Type B pancreatic cell (in vitro differentiated cells): ENCODE results near the gene CCDC87. TPM values are rescaled to one million over a fixed set of nuclear protein-coding genes. Genes with fewer than 3 reads are reported as not detected.
"Not testable (repeated sequence)": the region's sequence is repeated elsewhere in the genome, so short reads cannot be mapped to it uniquely, and the experiment has no call there.

Experiments
- DNase-seq: peaks from one replicate; pipeline ENCODE4 v3.0.0; 2021; ENCODE audit warnings: mixed read lengths; ENCODE audit not compliant: unreplicated experiment; ENCODE audit errors: extremely low spot score
- H3K27ac Mint-ChIP-seq: 2 replicates; pipeline ENCODE4 v1.8.0; 2021; ENCODE audit warnings: mild to moderate bottlenecking, mixed read lengths
- H3K27me3 Mint-ChIP-seq: 2 replicates; pipeline ENCODE4 v1.8.0; 2021; ENCODE audit warnings: mixed read lengths
- H3K36me3 Mint-ChIP-seq: 2 replicates; pipeline ENCODE4 v1.8.0; 2021; ENCODE audit warnings: mixed read lengths
- H3K4me1 Mint-ChIP-seq: one replicate; pipeline ENCODE4 v1.8.0; 2021; ENCODE audit warnings: mixed read lengths; ENCODE audit not compliant: unreplicated experiment
- H3K4me3 Mint-ChIP-seq: 2 replicates; pipeline ENCODE4 v1.8.0; 2021; ENCODE audit warnings: mild to moderate bottlenecking, mixed read lengths
- H3K9me3 Mint-ChIP-seq: 2 replicates; pipeline ENCODE4 v1.8.0; 2021; ENCODE audit warnings: mixed read lengths
- total RNA-seq: library from RNA; stranded (reverse); gene quantifications from 2 replicates; pipeline ENCODE4 v1.2.1, GENCODE V29; 2021; ENCODE audit warnings: low replicate concordance
- TF ChIP-seq, protein P1 (sequence below): fragments of 200-600 bp; sonication (generic); conservative IDR thresholded peaks from 2 replicates; pipeline ENCODE4 v1.5.0; 2021; ENCODE audit warnings: antibody characterized with exemption, mild to moderate bottlenecking

Gene CCDC87
- total RNA-seq, 1 donor from 2014 or later, result 0.94 TPM

DNA sequence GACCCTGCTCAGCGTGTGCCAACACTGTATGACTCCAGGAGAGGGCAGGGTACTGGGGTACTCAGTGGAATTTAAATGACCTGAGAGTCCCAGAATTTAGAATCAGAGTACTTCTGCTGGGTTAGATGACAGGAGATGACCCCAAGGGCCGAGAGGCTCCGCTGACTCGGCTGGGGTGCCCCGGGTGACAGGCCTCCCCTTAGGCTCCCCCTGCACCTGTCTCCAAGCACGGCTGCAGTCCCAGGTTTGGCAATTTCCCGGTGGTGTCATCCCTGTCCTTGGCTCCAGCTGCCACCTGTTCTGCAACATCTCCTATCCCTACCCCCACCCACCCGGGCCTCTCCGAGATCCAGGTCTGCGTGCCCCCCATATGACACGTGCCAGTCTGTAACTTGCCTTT is 44.8 kb downstream of the CCDC87 start:
- H3K36me3 Mint-ChIP-seq, result no peaks in the 10 kb centered on the region
- DNase-seq, result no peak
- H3K27ac Mint-ChIP-seq, result peak overlapping the region; percentile 17
- H3K4me3 Mint-ChIP-seq, result peak overlapping the region; percentile 55
- no peaks in the 10 kb centered on the region for H3K9me3 Mint-ChIP-seq
- peaks cover 35% of the 10 kb centered on the region for H3K4me1 Mint-ChIP-seq
- TF ChIP-seq, protein P1, sequence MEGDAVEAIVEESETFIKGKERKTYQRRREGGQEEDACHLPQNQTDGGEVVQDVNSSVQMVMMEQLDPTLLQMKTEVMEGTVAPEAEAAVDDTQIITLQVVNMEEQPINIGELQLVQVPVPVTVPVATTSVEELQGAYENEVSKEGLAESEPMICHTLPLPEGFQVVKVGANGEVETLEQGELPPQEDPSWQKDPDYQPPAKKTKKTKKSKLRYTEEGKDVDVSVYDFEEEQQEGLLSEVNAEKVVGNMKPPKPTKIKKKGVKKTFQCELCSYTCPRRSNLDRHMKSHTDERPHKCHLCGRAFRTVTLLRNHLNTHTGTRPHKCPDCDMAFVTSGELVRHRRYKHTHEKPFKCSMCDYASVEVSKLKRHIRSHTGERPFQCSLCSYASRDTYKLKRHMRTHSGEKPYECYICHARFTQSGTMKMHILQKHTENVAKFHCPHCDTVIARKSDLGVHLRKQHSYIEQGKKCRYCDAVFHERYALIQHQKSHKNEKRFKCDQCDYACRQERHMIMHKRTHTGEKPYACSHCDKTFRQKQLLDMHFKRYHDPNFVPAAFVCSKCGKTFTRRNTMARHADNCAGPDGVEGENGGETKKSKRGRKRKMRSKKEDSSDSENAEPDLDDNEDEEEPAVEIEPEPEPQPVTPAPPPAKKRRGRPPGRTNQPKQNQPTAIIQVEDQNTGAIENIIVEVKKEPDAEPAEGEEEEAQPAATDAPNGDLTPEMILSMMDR, result no peak
- H3K27me3 Mint-ChIP-seq, result peaks cover 9% of the 10 kb centered on the region

DNA sequence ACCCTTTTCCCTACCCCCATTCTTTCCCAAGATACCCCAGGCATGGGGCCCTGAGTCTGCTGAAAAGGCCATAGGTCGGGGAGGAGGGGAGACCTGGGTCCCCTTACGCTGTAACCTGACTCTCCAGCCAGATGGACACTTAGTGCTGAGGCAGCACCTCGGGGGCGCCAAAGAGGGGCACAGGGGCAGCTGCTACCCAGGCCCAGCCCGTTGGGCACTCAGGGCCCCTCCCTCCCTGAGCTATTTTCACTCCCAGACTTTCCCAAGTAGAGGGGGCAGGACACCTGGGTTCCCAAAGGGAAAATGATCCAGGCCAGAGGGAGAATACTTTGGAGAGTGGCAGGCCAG is 45.2 kb downstream of the CCDC87 start:
- peaks cover 36% of the 10 kb centered on the region for H3K4me1 Mint-ChIP-seq
- H3K27ac Mint-ChIP-seq, result no peak overlapping the region
- peaks cover under 1% of the 10 kb centered on the region for H3K36me3 Mint-ChIP-seq
- no peak for DNase-seq
- no peak overlapping the region for H3K4me3 Mint-ChIP-seq
- peaks cover 9% of the 10 kb centered on the region for H3K27me3 Mint-ChIP-seq
- H3K9me3 Mint-ChIP-seq, result no peaks in the 10 kb centered on the region
- TF ChIP-seq, protein P1, result no peak

DNA sequence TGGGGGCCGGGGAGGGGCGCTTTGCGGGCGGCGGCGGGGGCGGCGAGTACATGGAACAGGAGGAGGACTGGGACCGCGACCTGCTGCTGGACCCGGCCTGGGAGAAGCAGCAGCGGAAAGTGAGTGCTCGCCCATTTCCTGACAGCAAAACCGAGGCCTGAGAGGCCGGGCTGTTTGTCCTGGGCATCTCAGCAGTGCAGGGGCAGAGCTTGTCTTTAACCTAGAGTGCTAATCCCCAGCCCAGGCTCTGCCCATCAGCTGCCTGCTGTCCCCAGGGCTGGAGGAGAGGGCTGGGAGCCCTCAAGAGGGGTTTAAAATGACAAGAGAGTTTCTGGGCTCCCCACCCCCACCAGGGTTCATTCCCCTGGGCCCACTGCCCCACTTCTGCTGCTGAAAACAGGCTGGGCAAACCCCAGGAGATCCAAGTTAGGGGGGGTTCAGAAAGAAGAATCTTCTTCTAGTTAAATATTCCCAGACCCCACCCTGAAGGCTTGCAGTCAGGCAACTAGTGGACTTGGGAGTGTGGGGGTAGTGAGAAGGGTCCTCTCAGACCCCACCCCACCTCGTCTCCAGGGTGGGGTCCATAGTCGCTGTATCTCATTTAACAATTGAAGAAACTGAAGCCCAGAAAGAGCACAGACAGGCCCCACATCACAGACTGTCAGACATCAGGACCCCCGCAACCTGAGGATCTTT is 45.7 kb downstream of the CCDC87 start:
- Mint-ChIP-seq H3K9me3 (no peaks in the 10 kb centered on the region), H3K27me3 (peaks cover 9% of the 10 kb centered on the region), H3K36me3 (peaks cover 3% of the 10 kb centered on the region), H3K4me1 (peaks cover 36% of the 10 kb centered on the region), H3K27ac (no peak overlapping the region), H3K4me3 (peak overlapping the region; percentile 87)
- DNase-seq, result no peak
- TF ChIP-seq, protein P1, result no peak

DNA sequence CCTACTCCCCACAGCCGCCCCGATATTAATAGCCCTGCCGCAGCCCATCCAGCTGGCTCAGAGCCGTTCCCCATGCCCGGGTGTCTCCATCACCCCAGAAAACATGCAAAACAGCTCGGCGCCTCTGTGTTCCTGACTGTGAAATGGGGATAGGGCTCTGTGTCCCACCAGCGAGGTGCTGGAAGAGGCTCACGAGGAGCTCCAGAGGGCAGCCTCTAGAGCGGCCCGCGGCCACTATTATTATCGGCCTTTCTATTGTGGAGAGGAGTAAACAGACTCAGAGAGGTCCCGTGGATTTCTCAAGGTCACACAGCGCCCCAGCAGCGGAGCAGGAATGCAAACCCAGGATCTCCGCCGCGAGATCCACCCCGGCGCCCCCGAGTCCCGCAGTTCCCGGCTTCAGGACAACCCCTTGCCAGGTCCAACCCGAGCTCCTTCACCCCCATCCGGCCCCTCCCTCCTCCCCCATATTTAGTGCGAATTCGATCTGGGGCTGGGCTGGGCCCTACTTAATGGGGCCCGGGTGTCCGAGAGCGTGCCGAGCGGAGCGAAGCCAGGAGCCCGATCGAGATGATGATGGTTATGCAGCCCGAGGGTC is 46.4 kb downstream of the CCDC87 start, which contains the start of gene ACTN3:
Gene ACTN3 (plus strand): TSS at position 536 of the 598 bp plus-strand sequence. CDS start 35 bp downstream, at position 571.
- peaks cover 9% of the 10 kb centered on the region for H3K27me3 Mint-ChIP-seq
- H3K36me3 Mint-ChIP-seq, result peaks cover 3% of the 10 kb centered on the region
- no peaks in the 10 kb centered on the region for H3K9me3 Mint-ChIP-seq
- DNase-seq, result no peak
- TF ChIP-seq, protein P1, result no peak
- peak within 1 kb of the TSS; percentile 87 for H3K4me3 Mint-ChIP-seq
- no peak within 1 kb of the TSS for H3K27ac Mint-ChIP-seq
- peaks cover 36% of the 10 kb centered on the region for H3K4me1 Mint-ChIP-seq

DNA sequence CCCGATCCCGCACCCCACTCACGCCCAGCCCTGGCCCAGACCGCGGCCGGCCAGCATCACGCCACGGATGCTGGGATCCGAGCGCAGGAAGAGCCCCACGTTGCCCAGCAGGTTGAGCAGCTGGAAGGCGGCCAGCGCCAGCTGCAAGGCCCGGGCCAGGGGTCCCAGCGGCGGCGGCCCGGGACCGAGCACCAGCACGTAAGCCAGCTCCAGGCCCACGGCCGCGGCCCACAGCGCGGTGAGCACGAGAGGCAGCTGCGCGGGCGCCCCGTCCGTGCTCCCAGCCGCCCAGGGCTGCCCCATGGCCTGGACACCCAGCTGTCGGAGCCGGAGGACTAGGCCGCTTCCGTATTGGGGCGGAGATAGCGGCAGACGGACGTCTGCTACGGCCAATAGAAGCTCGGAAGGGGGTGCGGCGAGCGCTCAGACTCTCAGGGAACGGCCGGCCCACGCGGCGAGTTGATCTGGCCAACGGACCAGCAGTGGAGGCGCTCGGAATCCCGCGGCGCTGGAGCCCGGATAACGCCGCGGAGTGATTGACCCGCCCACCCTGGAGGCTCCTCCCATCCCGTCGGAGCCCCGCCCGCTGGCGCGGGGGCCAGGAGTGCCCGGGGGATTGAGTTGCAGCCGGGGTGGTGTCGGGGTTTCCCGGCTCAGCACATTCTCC is 47.0 kb downstream of the CCDC87 start, which contains the start of gene ZDHHC24:
Gene ZDHHC24 (minus strand): TSS at position 348 of the 667 bp plus-strand sequence. CDS start 45 bp downstream, at position 303.
- no peaks in the 10 kb centered on the region for H3K9me3 Mint-ChIP-seq
- H3K4me3 Mint-ChIP-seq, result peak within 1 kb of the TSS; percentile 87
- H3K36me3 Mint-ChIP-seq, result peaks cover 3% of the 10 kb centered on the region
- peaks cover 9% of the 10 kb centered on the region for H3K27me3 Mint-ChIP-seq
- TF ChIP-seq, protein P1, result peak; percentile 16
- peak within 1 kb of the TSS; percentile 14 for H3K27ac Mint-ChIP-seq
- DNase-seq, result peak; percentile 96
- peaks cover 36% of the 10 kb centered on the region for H3K4me1 Mint-ChIP-seq

DNA sequence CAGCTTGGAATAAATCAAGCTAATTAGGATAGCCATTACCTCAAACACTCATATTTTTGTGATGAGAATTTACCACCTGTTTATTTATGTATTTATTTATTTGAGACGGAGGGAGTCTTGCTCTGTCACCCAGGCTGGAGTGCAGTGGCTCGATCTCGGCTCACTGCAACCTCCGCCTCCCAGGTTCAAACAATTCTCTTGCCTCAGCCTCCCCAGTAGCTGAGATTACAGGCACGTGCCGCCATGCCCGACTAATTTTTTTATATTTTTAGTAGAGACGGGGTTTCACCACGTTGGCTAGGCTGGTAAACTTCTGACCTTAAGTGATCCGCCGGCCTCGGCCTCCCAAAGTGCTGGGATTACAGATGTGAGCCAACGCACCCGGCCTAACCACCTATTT is 47.9 kb downstream of the CCDC87 start:
- Mint-ChIP-seq H3K4me1 (peaks cover 36% of the 10 kb centered on the region), H3K4me3 (peak overlapping the region; percentile 87)
- not testable (repeated sequence) for H3K9me3 Mint-ChIP-seq, H3K27me3 Mint-ChIP-seq, H3K36me3 Mint-ChIP-seq, H3K27ac Mint-ChIP-seq, DNase-seq
